ENCODE data around the gene UBC.

UBC gene

DNA sequence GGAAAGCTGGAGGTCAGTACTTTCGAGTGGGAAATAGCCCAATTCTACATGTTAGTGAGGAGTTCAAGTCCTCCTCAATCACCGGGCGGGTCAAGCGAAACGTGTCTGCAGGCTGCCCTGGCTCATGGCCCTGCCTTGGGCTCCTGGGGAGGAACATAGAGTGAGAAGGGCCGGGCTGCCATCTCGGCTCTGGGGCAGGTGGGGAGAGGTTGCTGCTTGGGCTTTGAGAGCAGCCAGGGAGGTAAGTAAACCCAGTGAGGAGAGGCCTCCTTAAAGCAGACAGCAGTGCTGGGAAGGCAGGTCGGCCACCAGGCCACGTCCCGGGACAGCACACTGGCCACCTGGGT is 32.0 kb upstream of the UBC start:
- Histone ChIP-seq H3K4ac (ENCODE audit: low read depth, low read length) (no peak overlapping the region), H2BK5ac (ENCODE audit: low read depth, low read length, poor library complexity) (no peak overlapping the region), H2BK12ac (ENCODE audit: low read length) (no peak overlapping the region), H3K23ac (ENCODE audit: low read length) (no peak overlapping the region), H3K14ac (ENCODE audit: low read length) (no peak overlapping the region), H4K12ac (ENCODE audit: low read depth, low read length) (no peak overlapping the region), H3K27ac (ENCODE audit: low read depth, low read length) (no peak overlapping the region), H2AK5ac (ENCODE audit: low read length) (no peak overlapping the region), H4K91ac (ENCODE audit: low read depth, low read length) (no peak overlapping the region), H2BK120ac (ENCODE audit: insufficient read depth, low read length, poor library complexity) (no peak overlapping the region), H3K79me2 (ENCODE audit: control insufficient read depth, insufficient read depth, low read length, poor library complexity) (no peaks in the 10 kb centered on the region), H3K9me3 (ENCODE audit: insufficient read depth, low read depth, low read length) (no peaks in the 10 kb centered on the region), H3K18ac (ENCODE audit: low read length) (no peak overlapping the region), H3K27me3 (ENCODE audit: insufficient read depth, low read length) (no peaks in the 10 kb centered on the region), H3K4me3 (ENCODE audit: low read depth, low read length) (no peak overlapping the region), H3K4me2 (ENCODE audit: low read length) (no peak overlapping the region), H2AFZ (ENCODE audit: insufficient read depth, low read length, poor library complexity) (no peak overlapping the region), H3K79me1 (ENCODE audit: low read length) (no peaks in the 10 kb centered on the region), H3K4me1 (ENCODE audit: control insufficient read depth in 1 of 2, insufficient read depth in 2 of 2, low read length in 2 of 2) (no peaks in the 10 kb centered on the region), H3K36me3 (ENCODE audit: control insufficient read depth in 1 of 2, insufficient read depth in 2 of 2, low read length in 2 of 2) (peaks cover 35 to 44% of the 10 kb centered on the region in 2 experiments), H4K8ac (ENCODE audit: low read depth, low read length) (no peak overlapping the region), H3K9ac (ENCODE audit: low read length) (no peak overlapping the region)
- WGBS (ENCODE audit: extremely low coverage, insufficient coverage, insufficient read length): no CpG with 5 or more reads among the region's 10 CpGs
- no peak for DNase-seq

DNA sequence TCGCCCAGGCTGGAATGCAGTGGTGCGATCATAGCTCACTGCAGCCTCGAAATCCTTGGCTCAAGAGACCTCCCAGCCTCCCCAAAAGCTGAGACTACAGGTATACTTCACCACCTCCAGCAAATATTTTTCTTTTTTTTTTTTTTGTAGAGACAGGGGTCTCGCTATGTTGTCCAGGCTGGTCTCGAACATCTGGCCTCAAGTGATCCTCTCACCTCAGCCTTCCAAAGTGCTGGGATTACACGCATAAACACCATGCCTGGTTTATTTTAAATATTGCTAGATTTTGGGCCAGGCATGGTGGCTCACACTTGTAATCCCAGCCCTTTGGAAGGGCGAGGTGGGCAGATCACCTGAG is 26.7 kb upstream of the UBC start:
- Histone ChIP-seq H3K4me2 (ENCODE audit: low read length) (peak overlapping the region; percentile 36), H4K12ac (ENCODE audit: low read depth, low read length) (peak overlapping the region; percentile 54), H3K4me3 (ENCODE audit: low read depth, low read length) (no peak overlapping the region), H3K9me3 (ENCODE audit: insufficient read depth, low read depth, low read length) (no peaks in the 10 kb centered on the region), H3K18ac (ENCODE audit: low read length) (no peak overlapping the region), H3K9ac (ENCODE audit: low read length) (no peak overlapping the region), H3K14ac (ENCODE audit: low read length) (no peak overlapping the region), H2BK5ac (ENCODE audit: low read depth, low read length, poor library complexity) (no peak overlapping the region), H3K4me1 (ENCODE audit: control insufficient read depth in 1 of 2, insufficient read depth in 2 of 2, low read length in 2 of 2) (peaks cover 9 to 10% of the 10 kb centered on the region in 2 experiments), H2AK5ac (ENCODE audit: low read length) (peak overlapping the region; percentile 52), H3K27me3 (ENCODE audit: insufficient read depth, low read length) (no peaks in the 10 kb centered on the region), H3K79me1 (ENCODE audit: low read length) (peaks cover 11% of the 10 kb centered on the region), H2BK12ac (ENCODE audit: low read length) (no peak overlapping the region), H2BK120ac (ENCODE audit: insufficient read depth, low read length, poor library complexity) (no peak overlapping the region), H3K79me2 (ENCODE audit: control insufficient read depth, insufficient read depth, low read length, poor library complexity) (no peaks in the 10 kb centered on the region), H3K36me3 (ENCODE audit: control insufficient read depth in 1 of 2, insufficient read depth in 2 of 2, low read length in 2 of 2) (peaks cover 0 to 5% of the 10 kb centered on the region in 2 experiments), H3K23ac (ENCODE audit: low read length) (no peak overlapping the region), H2AFZ (ENCODE audit: insufficient read depth, low read length, poor library complexity) (peak overlapping the region; percentile 32), H3K4ac (ENCODE audit: low read depth, low read length) (no peak overlapping the region), H4K91ac (ENCODE audit: low read depth, low read length) (peak overlapping the region; percentile 42), H4K8ac (ENCODE audit: low read depth, low read length) (peak overlapping the region; percentile 48), H3K27ac (ENCODE audit: low read depth, low read length) (peak overlapping the region; percentile 26)
- no peak for DNase-seq
- WGBS (ENCODE audit: extremely low coverage, insufficient coverage, insufficient read length): no CpG with 5 or more reads among the region's 7 CpGs

DNA sequence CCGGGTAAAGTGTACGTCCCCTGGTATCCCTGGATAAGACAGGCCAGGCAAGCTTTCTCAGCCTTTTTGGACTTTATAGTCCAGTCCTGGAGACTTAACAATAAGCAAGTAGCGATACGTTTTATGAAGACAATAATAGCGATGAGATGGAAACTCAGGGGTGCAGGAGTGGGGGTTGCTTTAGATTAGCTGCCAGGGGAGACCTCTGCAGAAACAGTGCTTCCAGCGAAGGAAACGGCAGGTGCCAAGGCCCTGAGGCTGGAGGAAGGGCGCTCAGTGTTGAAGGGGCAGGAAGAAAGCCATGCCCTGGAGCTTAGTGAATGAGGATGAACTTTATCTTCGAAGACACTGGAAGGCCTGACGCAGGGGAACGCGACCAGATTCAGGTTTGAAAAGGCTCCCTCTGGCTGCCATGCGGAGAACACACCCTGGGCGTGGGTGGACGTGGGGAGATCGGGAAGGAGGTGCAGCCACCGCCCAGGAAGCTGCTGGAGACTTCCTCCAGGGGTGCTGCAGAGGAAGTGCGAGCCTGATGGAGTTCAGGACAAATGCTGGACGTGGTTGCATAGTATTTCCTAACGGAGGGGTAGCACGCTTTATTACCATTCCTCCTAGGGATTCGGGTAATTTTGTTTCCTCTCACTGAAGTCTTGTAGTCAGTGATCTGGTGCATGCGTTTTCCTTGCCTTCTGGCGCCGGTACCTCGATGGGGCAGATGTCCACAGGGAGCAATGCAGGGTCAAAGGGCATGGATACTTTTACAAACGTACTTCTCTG is 26.1 kb upstream of the UBC start:
- peak; percentile 89 to 93 for DNase-seq
- no peak overlapping the region for H3K23ac ChIP-seq (ENCODE audit: low read length)
- peak overlapping the region; percentile 32 for H2AFZ ChIP-seq (ENCODE audit: insufficient read depth, low read length, poor library complexity)
- H3K27me3 ChIP-seq (ENCODE audit: insufficient read depth, low read length): no peaks in the 10 kb centered on the region
- H3K9me3 ChIP-seq (ENCODE audit: insufficient read depth, low read depth, low read length): no peaks in the 10 kb centered on the region
- H3K36me3 ChIP-seq (ENCODE audit: control insufficient read depth in 1 of 2, insufficient read depth in 2 of 2, low read length in 2 of 2): peaks cover 0 to 4% of the 10 kb centered on the region in 2 experiments
- H3K4ac ChIP-seq (ENCODE audit: low read depth, low read length): no peak overlapping the region
- peak overlapping the region; percentile 54 for H4K12ac ChIP-seq (ENCODE audit: low read depth, low read length)
- WGBS (ENCODE audit: extremely low coverage, insufficient coverage, insufficient read length): no CpG with 5 or more reads among the region's 27 CpGs
- H2BK5ac ChIP-seq (ENCODE audit: low read depth, low read length, poor library complexity): no peak overlapping the region
- peak overlapping the region; percentile 48 for H4K8ac ChIP-seq (ENCODE audit: low read depth, low read length)
- H3K79me1 ChIP-seq (ENCODE audit: low read length): peaks cover 11% of the 10 kb centered on the region
- H3K27ac ChIP-seq (ENCODE audit: low read depth, low read length): peak overlapping the region; percentile 26
- peaks cover 9 to 10% of the 10 kb centered on the region in 2 experiments for H3K4me1 ChIP-seq (ENCODE audit: control insufficient read depth in 1 of 2, insufficient read depth in 2 of 2, low read length in 2 of 2)
- H3K9ac ChIP-seq (ENCODE audit: low read length): no peak overlapping the region
- H3K18ac ChIP-seq (ENCODE audit: low read length): no peak overlapping the region
- peak overlapping the region; percentile 14 for H3K14ac ChIP-seq (ENCODE audit: low read length)
- H3K4me2 ChIP-seq (ENCODE audit: low read length): peak overlapping the region; percentile 36
- H3K4me3 ChIP-seq (ENCODE audit: low read depth, low read length): no peak overlapping the region
- peak overlapping the region; percentile 52 for H2AK5ac ChIP-seq (ENCODE audit: low read length)
- no peak overlapping the region for H2BK12ac ChIP-seq (ENCODE audit: low read length)
- no peaks in the 10 kb centered on the region for H3K79me2 ChIP-seq (ENCODE audit: control insufficient read depth, insufficient read depth, low read length, poor library complexity)
- peak overlapping the region; percentile 42 for H4K91ac ChIP-seq (ENCODE audit: low read depth, low read length)
- no peak overlapping the region for H2BK120ac ChIP-seq (ENCODE audit: insufficient read depth, low read length, poor library complexity)

DNA sequence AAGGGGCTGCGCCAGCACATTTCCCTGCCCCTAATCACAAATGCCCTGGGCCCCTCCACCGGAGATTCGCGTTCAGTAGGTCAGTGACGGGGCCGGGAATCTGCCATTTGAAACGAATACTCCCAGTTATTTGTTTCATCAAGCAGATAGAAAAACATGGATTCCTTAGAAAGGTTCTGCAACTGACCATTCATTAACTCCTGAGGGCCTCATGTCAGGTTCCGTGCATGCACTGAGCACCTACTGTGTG is 25.6 kb upstream of the UBC start:
- Histone ChIP-seq H2AK5ac (ENCODE audit: low read length) (no peak overlapping the region), H3K36me3 (ENCODE audit: control insufficient read depth in 1 of 2, insufficient read depth in 2 of 2, low read length in 2 of 2) (peaks cover 0 to 2% of the 10 kb centered on the region in 2 experiments), H3K79me1 (ENCODE audit: low read length) (peaks cover 11% of the 10 kb centered on the region), H4K91ac (ENCODE audit: low read depth, low read length) (no peak overlapping the region), H4K12ac (ENCODE audit: low read depth, low read length) (no peak overlapping the region), H3K27ac (ENCODE audit: low read depth, low read length) (peak overlapping the region; percentile 6), H3K4me1 (ENCODE audit: control insufficient read depth in 1 of 2, insufficient read depth in 2 of 2, low read length in 2 of 2) (peaks cover 9 to 10% of the 10 kb centered on the region in 2 experiments), H3K4ac (ENCODE audit: low read depth, low read length) (no peak overlapping the region), H3K9ac (ENCODE audit: low read length) (no peak overlapping the region), H3K23ac (ENCODE audit: low read length) (no peak overlapping the region), H2BK120ac (ENCODE audit: insufficient read depth, low read length, poor library complexity) (no peak overlapping the region), H3K27me3 (ENCODE audit: insufficient read depth, low read length) (no peaks in the 10 kb centered on the region), H3K4me3 (ENCODE audit: low read depth, low read length) (no peak overlapping the region), H3K4me2 (ENCODE audit: low read length) (peak overlapping the region; percentile 36), H3K14ac (ENCODE audit: low read length) (no peak overlapping the region), H2AFZ (ENCODE audit: insufficient read depth, low read length, poor library complexity) (no peak overlapping the region), H3K9me3 (ENCODE audit: insufficient read depth, low read depth, low read length) (no peaks in the 10 kb centered on the region), H3K18ac (ENCODE audit: low read length) (no peak overlapping the region), H3K79me2 (ENCODE audit: control insufficient read depth, insufficient read depth, low read length, poor library complexity) (no peaks in the 10 kb centered on the region), H4K8ac (ENCODE audit: low read depth, low read length) (no peak overlapping the region), H2BK12ac (ENCODE audit: low read length) (no peak overlapping the region), H2BK5ac (ENCODE audit: low read depth, low read length, poor library complexity) (no peak overlapping the region)
- peak in 1 of 2 donors; percentile 89 for DNase-seq
- WGBS (ENCODE audit: extremely low coverage, insufficient coverage, insufficient read length): no CpG with 5 or more reads among the region's 8 CpGs

Measured in trophoblast cell (in vitro differentiated cells and primary cell).